ENCODE data around the gene USH2A.

USH2A gene

GRCh38 chr1:216422821-216423520 lies at the start of gene USH2A:
USH2A (minus strand) TSS chr1:216423448; CDS start chr1:216422336, 1,112 bp downstream.
- no peak for DNase-seq

- no peak for DNase-seq
These were observed 43.0 kb upstream of the USH2A start for GRCh38 chr1:216466162-216466801.

- DNase-seq: no peak
These were observed 41.2 kb upstream of the USH2A start for GRCh38 chr1:216464489-216464888.

GRCh38 chr1:216462066-216462775 lies 39.0 kb upstream of the USH2A start:
- no peak for DNase-seq

- DNase-seq: no peak
These were observed 38.2 kb upstream of the USH2A start for GRCh38 chr1:216461466-216461865.

GRCh38 chr1:216459651-216460207 lies 36.5 kb upstream of the USH2A start:
- DNase-seq: no peak

GRCh38 chr1:216458812-216459211 lies 35.6 kb upstream of the USH2A start:
- DNase-seq: no peak

GRCh38 chr1:216457356-216457755 lies 34.1 kb upstream of the USH2A start:
- no peak for DNase-seq

- no peak for DNase-seq
These were observed 33.4 kb upstream of the USH2A start for GRCh38 chr1:216456682-216457081.

- no peak for DNase-seq
These were observed 30.5 kb upstream of the USH2A start for GRCh38 chr1:216453777-216454176.

GRCh38 chr1:216450227-216450626 lies 27.0 kb upstream of the USH2A start:
- no peak for DNase-seq

- DNase-seq: no peak
These were observed 24.8 kb upstream of the USH2A start for GRCh38 chr1:216448011-216448510.

- DNase-seq: no peak
These were observed 14.4 kb upstream of the USH2A start for GRCh38 chr1:216437603-216438002.

- no peak for DNase-seq
These were observed 11.0 kb upstream of the USH2A start for GRCh38 chr1:216434232-216434631.

GRCh38 chr1:216433175-216433574 lies 9.9 kb upstream of the USH2A start:
- DNase-seq: no peak

- DNase-seq: no peak
These were observed 7.5 kb upstream of the USH2A start for GRCh38 chr1:216430744-216431143.

GRCh38 chr1:216425577-216425976 lies 2.3 kb upstream of the USH2A start:
- DNase-seq: no peak

- no peak for DNase-seq
These were observed 2.5 kb downstream of the USH2A start for GRCh38 chr1:216420746-216421145.

- no peak for DNase-seq
These were observed 3.0 kb downstream of the USH2A start for GRCh38 chr1:216420263-216420662.

GRCh38 chr1:216416488-216416887 lies 6.8 kb downstream of the USH2A start:
- no peak for DNase-seq

- DNase-seq: no peak
These were observed 13.2 kb downstream of the USH2A start for GRCh38 chr1:216410026-216410425.

- DNase-seq: no peak
These were observed 32.3 kb downstream of the USH2A start for GRCh38 chr1:216390956-216391355.

GRCh38 chr1:216389774-216390173 lies 33.5 kb downstream of the USH2A start:
- no peak for DNase-seq

GRCh38 chr1:216388558-216388957 lies 34.7 kb downstream of the USH2A start:
- DNase-seq: no peak

Measured in activated CD4-positive, alpha-beta T cell treated with anti-CD3 and anti-CD28 coated beads for 48 hours (primary cell).